Superior temporal gyrus (tissue), 1 donor: Measurements from ENCODE around the gene LRP2.

Experiments
- DNase-seq: peaks from one replicate; pipeline ENCODE4 v3.0.0-alpha.2; 2016; ENCODE audit errors: extremely low spot score

LRP2 gene

DNA sequence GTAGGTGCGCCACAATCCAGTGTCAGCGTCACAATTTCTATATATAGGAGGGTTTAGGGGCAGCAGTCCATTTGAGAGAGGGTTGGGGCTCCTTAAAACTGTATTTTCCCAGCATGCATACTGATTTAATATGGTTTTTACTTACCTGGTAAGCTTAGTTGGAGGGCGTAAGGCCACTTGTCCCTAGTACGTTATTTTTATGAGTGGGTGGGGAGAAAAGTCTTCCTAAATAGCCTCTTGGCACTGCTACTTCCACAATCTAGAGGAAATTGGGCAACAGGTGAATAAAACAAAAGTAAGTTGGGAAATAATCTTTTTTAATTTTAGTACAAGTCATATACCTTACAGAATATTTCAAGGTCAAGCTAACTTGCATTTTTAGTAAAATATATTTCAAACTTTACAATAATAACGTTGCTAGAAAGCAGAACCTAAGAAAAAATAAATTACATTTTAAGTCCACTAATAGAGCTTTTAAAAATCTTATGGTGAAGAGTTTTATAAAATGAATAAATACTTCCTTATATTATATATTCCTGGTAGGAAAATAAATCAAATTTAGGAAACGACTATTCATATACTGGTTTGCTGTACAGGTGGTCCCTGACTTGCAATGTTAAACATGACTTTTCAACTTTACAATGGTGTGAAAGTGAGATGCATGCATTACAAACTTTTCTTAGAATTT lies 272.1 kb downstream of the LRP2 start:
- no peak for DNase-seq

DNA sequence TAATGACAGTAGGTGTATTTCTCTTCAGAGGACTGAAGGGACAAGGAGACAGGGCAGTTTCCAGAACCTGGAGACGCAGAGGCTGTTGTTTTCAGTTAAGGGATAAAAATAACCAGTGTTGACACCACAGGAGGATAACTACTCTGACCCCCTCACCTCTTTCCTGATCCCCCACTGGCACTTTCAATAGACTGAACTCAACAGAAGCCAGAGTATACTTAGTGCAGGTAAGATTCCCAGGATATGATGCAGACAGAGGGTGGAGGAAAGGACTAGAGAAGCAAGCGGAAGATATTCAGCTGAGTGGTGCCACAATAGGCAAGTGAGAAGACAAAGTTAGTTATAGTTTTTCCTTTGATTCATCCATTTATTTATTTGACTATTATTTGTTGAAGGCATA lies 273.2 kb downstream of the LRP2 start:
- DNase-seq, result no peak

DNA sequence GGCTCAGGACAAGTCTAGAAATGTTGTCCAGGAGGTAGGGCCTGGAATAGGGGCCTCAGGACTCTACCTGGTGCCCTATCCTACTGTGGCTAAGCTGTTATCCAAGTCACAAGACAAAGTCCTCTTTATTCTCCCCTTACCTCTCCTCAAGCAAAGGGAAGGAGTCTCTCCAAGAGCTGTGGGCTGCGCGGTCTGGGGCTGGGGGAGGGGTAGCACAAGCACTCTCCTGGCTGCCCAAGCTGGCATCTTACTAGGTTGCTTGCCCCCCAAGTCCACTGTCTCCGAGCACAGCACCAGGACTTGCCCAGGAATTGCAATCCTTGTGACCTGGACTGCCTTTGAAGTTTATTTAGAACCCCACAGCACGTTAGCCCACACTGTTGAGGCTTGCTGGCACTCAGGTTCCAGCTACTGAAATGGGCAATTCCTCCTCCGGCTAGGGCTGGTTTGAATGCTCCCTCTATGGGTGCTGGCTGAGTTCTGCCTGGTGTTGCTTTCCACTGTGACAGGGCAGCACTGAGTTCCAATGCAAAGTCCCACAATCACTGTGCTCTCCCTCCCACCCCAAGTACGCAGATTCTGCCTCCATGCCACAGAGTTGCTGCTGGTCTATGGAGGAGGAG lies 274.5 kb downstream of the LRP2 start:
- DNase-seq, result no peak

DNA sequence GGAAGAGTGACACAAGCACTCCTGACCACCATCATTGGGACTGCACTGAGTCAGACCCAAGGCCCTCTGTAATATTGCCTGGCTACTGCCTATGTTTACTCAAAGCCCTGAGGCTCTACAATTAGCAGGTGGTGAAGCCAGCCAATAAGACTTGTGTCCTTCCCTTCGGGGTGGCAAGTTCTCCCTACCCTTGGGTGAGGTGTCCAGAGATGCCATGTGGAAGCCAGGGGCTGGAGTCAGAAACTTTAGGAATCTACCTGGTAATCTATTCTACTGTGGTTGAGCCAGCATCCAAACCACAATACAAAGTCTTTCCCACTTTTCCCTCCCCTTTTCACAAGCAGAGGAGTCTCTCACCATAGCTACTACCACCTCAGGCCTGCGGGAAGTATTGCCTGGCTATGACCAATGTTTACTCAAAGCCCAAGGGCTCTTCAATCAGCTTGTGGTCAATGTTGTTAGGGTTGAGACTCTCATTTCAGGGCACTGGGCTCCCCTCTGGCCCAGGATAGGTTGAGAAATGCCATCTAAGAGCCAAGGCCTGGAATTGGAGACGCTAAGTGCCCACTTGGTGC lies 275.4 kb downstream of the LRP2 start:
- no peak for DNase-seq

DNA sequence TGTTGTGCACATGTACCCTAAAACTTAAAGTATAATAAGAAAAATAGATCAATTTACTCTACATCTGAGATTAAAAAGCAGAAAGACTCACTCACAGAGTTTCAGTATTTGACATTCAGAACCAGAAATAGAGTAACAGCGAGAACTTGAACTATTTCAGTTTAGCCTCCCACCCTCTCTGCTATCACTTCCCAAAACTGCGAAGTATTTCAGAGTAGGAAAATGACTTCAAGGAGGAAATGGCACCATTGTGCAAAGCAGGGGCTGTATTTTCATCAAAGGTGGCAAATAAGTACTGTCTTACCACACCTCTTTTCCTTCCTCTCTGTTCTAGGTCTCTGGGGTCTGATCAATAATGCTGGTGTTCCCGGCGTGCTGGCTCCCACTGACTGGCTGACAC lies 279.3 kb downstream of the LRP2 start:
- no peak for DNase-seq

DNA sequence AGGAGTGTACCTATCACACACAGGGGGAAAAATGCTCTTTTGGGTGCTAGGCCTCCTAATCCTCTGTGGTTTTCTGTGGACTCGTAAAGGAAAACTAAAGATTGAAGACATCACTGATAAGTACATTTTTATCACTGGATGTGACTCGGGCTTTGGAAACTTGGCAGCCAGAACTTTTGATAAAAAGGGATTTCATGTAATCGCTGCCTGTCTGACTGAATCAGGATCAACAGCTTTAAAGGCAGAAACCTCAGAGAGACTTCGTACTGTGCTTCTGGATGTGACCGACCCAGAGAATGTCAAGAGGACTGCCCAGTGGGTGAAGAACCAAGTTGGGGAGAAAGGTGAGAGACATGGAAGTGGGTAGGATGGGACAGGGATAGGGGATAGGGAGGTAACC lies 280.8 kb downstream of the LRP2 start:
- DNase-seq, result no peak

DNA sequence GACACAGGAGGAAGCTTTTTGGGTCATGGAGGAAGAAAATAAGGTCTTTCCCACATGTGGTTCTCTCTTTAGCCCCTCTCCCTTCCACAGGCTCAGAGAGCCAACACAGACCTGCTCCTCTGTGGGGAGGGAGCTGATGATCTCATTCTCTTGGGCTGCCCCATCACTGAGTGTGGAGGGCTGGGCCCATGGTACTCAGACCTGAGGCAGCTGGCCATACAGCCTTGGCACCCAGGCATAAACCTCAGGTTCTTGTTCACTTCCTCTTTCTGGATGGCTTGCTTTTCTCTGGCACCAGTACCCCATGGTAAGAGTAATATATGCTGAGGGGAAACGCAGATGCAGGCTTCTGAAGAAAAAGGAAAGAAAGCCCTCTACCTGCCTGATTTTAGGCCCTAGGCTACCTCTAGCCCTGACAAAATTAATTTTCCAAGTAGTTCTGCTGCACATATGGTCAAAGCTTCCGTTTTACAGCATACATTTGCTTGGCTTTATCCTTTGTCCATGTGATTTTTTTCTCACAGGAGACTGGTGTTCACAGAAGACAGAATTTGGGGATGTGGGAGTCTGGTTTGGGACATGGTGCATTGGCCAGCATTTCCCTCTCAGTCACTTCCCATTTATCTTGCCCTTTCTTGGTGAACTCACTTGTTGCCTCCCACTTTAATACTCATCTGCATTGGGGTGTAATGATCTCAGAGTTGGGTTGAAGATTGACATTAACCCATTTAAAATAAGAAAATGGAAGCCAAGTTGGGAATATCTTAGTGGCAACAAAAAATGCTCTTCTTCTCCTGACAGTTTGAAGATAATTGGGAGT lies 281.9 kb downstream of the LRP2 start:
- no peak for DNase-seq

DNA sequence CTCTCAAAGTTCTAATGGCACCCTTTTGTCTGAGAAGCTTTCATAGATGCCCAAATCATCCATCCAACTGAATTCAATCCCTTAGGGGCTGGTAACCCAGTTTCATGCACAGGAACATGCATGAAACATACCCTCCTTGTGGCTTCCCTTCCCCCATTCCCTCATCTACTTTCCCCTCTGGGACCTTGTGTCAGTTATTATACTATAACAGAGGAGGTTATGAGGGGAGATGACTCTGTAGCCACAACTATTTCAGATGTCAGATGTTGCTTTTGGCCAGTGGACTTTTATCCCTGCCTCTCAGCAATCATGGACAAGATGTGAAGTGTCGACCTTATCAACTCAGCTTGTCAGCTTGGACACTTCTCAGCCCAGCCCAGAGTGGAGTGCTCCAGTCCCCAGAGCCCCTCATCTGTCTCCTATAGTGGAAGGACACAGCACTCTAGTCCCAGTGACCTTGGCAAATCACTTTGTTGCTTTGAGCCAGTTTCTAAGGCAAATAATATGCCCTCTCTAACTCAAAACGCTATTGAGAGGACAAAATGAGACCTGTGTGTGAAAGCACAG lies 284.6 kb downstream of the LRP2 start:
- no peak for DNase-seq
